CD14-positive monocyte (primary cell): ENCODE measurements around the gene ZNF211. TPM values are rescaled to one million over a fixed set of nuclear protein-coding genes. Genes with fewer than 3 reads are reported as not detected.

Experiments used
- DNase-seq, 3 donors: peaks; one replicate each; pipeline ENCODE4 v3.0.0-alpha.2; 2011 to 2022
- H2AFZ ChIP-seq: 2 replicates; pipeline ENCODE4 v1.6.0; 2012; ENCODE audit warnings: mild to moderate bottlenecking, low read depth, low read length, inconsistent platforms; ENCODE audit not compliant: insufficient read depth, poor library complexity, severe bottlenecking
- H3K27ac ChIP-seq, 2 donors: 1 replicate in 1 of 2; 2 replicates in 1 of 2; pipeline ENCODE4 v1.5.1; 2012 to 2013; ENCODE audit warnings: low read length in 2 of 2, control low read depth in 1 of 2, inconsistent platforms in 1 of 2, low read depth in 1 of 2, mild to moderate bottlenecking in 1 of 2
- H3K27me3 ChIP-seq, 2 donors: one replicate each; pipeline versions ENCODE4 v1.6.0 to v1.6.1; 2011 to 2013; ENCODE audit warnings: low read length in 2 of 2; ENCODE audit not compliant: control insufficient read depth in 2 of 2, insufficient read depth in 2 of 2
- H3K36me3 ChIP-seq, 2 donors: replicated peaks in 1 of 2; 1 replicate in 1 of 2; 2 replicates in 1 of 2; pipeline versions ENCODE4 v1.5.1 to v1.6.1; 2012 to 2013; ENCODE audit warnings: low read length in 2 of 2, control low read depth in 1 of 2, inconsistent platforms in 1 of 2, mild to moderate bottlenecking in 1 of 2; ENCODE audit not compliant: insufficient read depth in 2 of 2, control insufficient read depth in 1 of 2
- H3K4me1 ChIP-seq, 2 donors: 1 replicate in 1 of 2; 2 replicates in 1 of 2; pipeline versions ENCODE4 v1.5.1 to v1.6.1; 2012 to 2013; ENCODE audit warnings: low read length in 2 of 2, control low read depth in 1 of 2, inconsistent platforms in 1 of 2, mild to moderate bottlenecking in 1 of 2, moderate library complexity in 1 of 2; ENCODE audit not compliant: insufficient read depth in 2 of 2, control insufficient read depth in 1 of 2
- H3K4me2 ChIP-seq: replicated peaks from 2 replicates; pipeline ENCODE3; 2012; ENCODE audit warnings: low read length, moderate library complexity, mild to moderate bottlenecking; ENCODE audit not compliant: poor library complexity, severe bottlenecking; ENCODE audit errors: extremely low read depth
- H3K4me3 ChIP-seq, 3 experiments: fragments of 200-600 bp in 1 of 3; sonication (generic) in 1 of 3; replicated peaks in 1 of 3; 1 replicate in 2 of 3; 2 replicates in 1 of 3; pipeline ENCODE4 v1.5.1; 2011 to 2013; ENCODE audit warnings: low read length in 3 of 3, mild to moderate bottlenecking in 3 of 3, control low read depth in 2 of 3, low read depth in 2 of 3, inconsistent platforms in 1 of 3, moderate library complexity in 1 of 3
- H3K79me2 ChIP-seq: 2 replicates; pipeline ENCODE4 v1.6.0; 2012; ENCODE audit warnings: mild to moderate bottlenecking, control low read depth, inconsistent platforms, low read length, moderate library complexity; ENCODE audit not compliant: insufficient read depth
- H3K9ac ChIP-seq: 2 replicates; pipeline ENCODE4 v1.6.0; 2017; ENCODE audit warnings: low read length, mild to moderate bottlenecking; ENCODE audit not compliant: insufficient read depth, poor library complexity, severe bottlenecking
- H3K9me3 ChIP-seq, 2 donors: replicated peaks in 1 of 2; 1 replicate in 1 of 2; 2 replicates in 1 of 2; pipeline versions ENCODE4 v1.5.1 to v1.6.1; 2012 to 2013; ENCODE audit warnings: low read length in 2 of 2, control low read depth in 1 of 2; ENCODE audit not compliant: control insufficient read depth in 1 of 2, insufficient read depth in 1 of 2
- H4K20me1 ChIP-seq: 2 replicates; pipeline ENCODE4 v1.6.0; 2012; ENCODE audit warnings: mild to moderate bottlenecking, low read length, control low read depth, moderate library complexity; ENCODE audit not compliant: insufficient read depth
- H3K27ac Mint-ChIP-seq, 7 donors: one replicate each; pipeline ENCODE4 v1.8.0; 2020; ENCODE audit warnings: mild to moderate bottlenecking in 7 of 7, mixed read lengths in 7 of 7, moderate library complexity in 6 of 7, inconsistent platforms in 2 of 7
- H3K27me3 Mint-ChIP-seq, 3 donors: one replicate each; pipeline ENCODE4 v1.8.0; 2021 to 2022; ENCODE audit warnings: low read depth in 3 of 3, mild to moderate bottlenecking in 3 of 3, mixed read lengths in 3 of 3, moderate library complexity in 3 of 3, inconsistent platforms in 1 of 3
- H3K36me3 Mint-ChIP-seq, 2 donors: one replicate each; pipeline ENCODE4 v1.8.0; 2020; ENCODE audit warnings: mixed read lengths in 2 of 2, inconsistent platforms in 1 of 2, mild to moderate bottlenecking in 1 of 2
- H3K4me1 Mint-ChIP-seq: one replicate; pipeline ENCODE4 v1.8.0; 2020; ENCODE audit warnings: mild to moderate bottlenecking, mixed read lengths
- H3K4me3 Mint-ChIP-seq, 2 donors: one replicate each; pipeline ENCODE4 v1.8.0; 2020; ENCODE audit warnings: mild to moderate bottlenecking in 2 of 2, mixed read lengths in 2 of 2, moderate library complexity in 1 of 2
- H3K9me3 Mint-ChIP-seq, 7 donors: one replicate each; pipeline ENCODE4 v1.8.0; 2020 to 2022; ENCODE audit warnings: mixed read lengths in 7 of 7, mild to moderate bottlenecking in 6 of 7, moderate library complexity in 6 of 7, inconsistent platforms in 2 of 7
- CTCF ChIP-seq: fragments of 200-600 bp; IDR thresholded peaks from one replicate; pipeline ENCODE4 v1.8.0; 2022; ENCODE audit warnings: antibody characterized with exemption, mild to moderate bottlenecking
- WGBS: methylation state at CpG from one replicate; pipeline ENCODE4 v1.1.5; 2013; ENCODE audit warnings: missing lambda C conversion rate; ENCODE audit not compliant: insufficient coverage; 5-methylcytosine and 5-hydroxymethylcytosine counted together
- intact Hi-C, 2 donors: fragments of 100-400 bp; cut with micrococcal nuclease; formaldehyde crosslinking; loops; one replicate each; pipeline versions ENCODE4 v1.15.0 to v1.15.1; 2023
- polyA plus RNA-seq, 3 donors: library from polyadenylated mRNA; depleted of rRNA in 1 of 3; unstranded in 2 of 3; stranded (reverse) in 1 of 3; fragments of 300-500 nt in 2 of 3; fragments of >200 nt in 1 of 3; fragmentation: Illumina TruSeq in 2 of 3; gene quantifications; 1 replicate in 2 of 3; 2 replicates in 1 of 3; pipeline ENCODE4 v1.2.3, GENCODE V29; 2012 to 2021

The ZNF211 gene
- polyA plus RNA-seq, 3 donors: 4.5 to 13.9 (median 6.1) TPM

DNA sequence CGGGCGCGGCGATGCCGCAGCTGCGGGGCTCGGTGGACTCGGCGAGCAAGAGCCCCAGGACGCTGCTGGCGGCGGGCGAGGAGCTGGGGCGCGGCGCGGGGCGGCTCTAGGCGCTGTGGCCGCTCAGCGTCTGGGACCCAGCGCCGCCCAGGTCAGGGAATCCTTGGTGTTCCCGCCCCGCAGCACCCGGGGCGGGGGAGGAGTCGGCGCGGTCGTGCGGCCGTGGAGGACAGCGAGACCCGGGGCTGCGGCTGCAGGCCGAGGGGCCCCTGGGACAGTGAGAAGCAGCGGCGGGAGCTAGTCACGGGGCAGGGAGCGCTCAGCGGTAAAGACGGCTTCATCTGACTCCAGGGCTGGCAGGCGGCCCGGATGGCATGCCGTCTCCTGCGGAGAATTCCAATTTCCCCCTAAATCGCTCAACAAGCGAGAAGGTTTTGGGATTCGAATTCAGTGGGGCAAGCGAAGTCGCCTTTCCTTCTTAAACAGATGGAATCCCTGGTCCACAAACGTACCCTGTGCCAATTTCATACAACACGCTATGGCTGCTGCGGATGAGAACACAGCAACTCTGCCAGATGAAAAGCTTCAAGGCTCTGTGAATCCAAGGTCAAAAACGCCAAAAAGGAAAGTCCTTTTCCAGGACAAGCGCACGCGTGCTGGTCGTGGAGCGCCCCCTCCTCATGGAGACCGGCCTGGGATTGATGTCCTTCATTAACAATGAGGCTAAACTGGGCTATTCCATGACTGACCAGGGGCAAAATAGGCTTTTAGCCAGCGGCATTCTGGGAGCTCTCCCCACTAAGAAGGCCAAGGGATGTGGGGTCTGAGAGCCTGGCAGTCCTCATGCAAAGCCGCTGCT is 31.5 kb downstream of the ZNF211 start:
- intact Hi-C loops: no loop called here
- Histone ChIP-seq H3K79me2 (no peaks in the 10 kb centered on the region), H3K27ac (no peak overlapping the region), H3K36me3 (no peaks in the 10 kb centered on the region), H3K4me2 (peak overlapping the region; percentile 58), H3K4me3 (peak overlapping the region in 1 of 3 experiments; percentile 51), H3K9me3 (peaks cover 8 to 18% of the 10 kb centered on the region in 2 donors), H3K27me3 (peaks cover 17 to 48% of the 10 kb centered on the region in 2 donors), H2AFZ (peak overlapping the region; percentile 42), H4K20me1 (no peaks in the 10 kb centered on the region), H3K9ac (peak overlapping the region; percentile 8), H3K4me1 (peaks cover 0 to 7% of the 10 kb centered on the region in 2 donors)
- peaks cover 11% of the 10 kb centered on the region for H3K4me1 Mint-ChIP-seq
- H3K4me3 Mint-ChIP-seq: peak overlapping the region; percentile 48 to 90
- no peak for TF ChIP-seq CTCF
- peaks cover 2 to 40% (median 21%) of the 10 kb centered on the region in 7 donors for H3K9me3 Mint-ChIP-seq
- no peaks in the 10 kb centered on the region for H3K36me3 Mint-ChIP-seq
- WGBS: 3% methylated on average over 61 of the region's 64 CpGs
- no peak overlapping the region for H3K27ac Mint-ChIP-seq
- DNase-seq: no peak
- H3K27me3 Mint-ChIP-seq: peaks cover 37 to 63% (median 39%) of the 10 kb centered on the region in 3 donors

DNA sequence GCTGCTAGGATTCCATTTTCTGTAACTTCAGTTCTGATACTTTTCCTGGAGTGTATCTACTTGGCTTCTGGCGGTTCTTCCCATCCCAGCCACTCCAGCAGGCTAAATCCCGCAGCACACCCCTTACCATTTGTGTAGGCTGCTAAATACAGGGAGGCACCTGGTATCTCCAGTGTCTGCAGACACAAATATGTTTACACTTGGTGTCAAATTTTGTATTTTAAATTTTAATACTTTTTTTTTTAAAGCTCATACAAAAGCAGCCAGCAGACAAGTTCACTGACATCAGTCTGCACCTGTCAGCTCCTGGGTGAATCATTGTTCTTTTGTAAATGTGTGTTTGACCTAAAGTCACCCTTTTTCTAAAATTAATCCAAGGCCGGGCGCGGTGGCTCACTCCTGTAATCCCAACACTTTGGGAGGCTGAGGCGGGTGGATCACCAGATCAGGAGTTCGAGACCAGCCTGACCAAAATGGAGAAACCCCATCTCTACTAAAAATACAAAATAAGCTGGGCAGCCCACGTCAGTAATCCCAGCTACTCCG is 32.4 kb downstream of the ZNF211 start:
- H2AFZ ChIP-seq: no peak overlapping the region
- peaks cover 2 to 42% (median 24%) of the 10 kb centered on the region in 7 donors for H3K9me3 Mint-ChIP-seq
- H3K4me3 ChIP-seq: no peak overlapping the region

More for the DNA sequence above, 32.4 kb downstream of the ZNF211 start:
- WGBS: 100% methylated on average over 1 of the region's 9 CpGs
- no peak for DNase-seq
- Mint-ChIP-seq H3K36me3 (no peaks in the 10 kb centered on the region), H3K4me3 (peak overlapping the region in 1 of 2 donors; percentile 11), H3K4me1 (peaks cover 11% of the 10 kb centered on the region), H3K27me3 (peaks cover 36 to 60% (median 37%) of the 10 kb centered on the region in 3 donors), H3K27ac (no peak overlapping the region)
- no peak overlapping the region for H3K9ac ChIP-seq
- intact Hi-C loops: no loop called here
- peaks cover 12 to 18% of the 10 kb centered on the region in 2 donors for H3K9me3 ChIP-seq
- H3K4me2 ChIP-seq: no peak overlapping the region
- TF ChIP-seq CTCF: no peak
- peaks cover 0 to 7% of the 10 kb centered on the region in 2 donors for H3K4me1 ChIP-seq
- H4K20me1 ChIP-seq: no peaks in the 10 kb centered on the region
- H3K27me3 ChIP-seq: peaks cover 14 to 44% of the 10 kb centered on the region in 2 donors
- no peaks in the 10 kb centered on the region for H3K79me2 ChIP-seq
- H3K27ac ChIP-seq: no peak overlapping the region
- no peaks in the 10 kb centered on the region for H3K36me3 ChIP-seq
